Measurements from ENCODE around the gene CCDC157. TPM values are rescaled to one million over a fixed set of nuclear protein-coding genes. Genes with fewer than 3 reads are reported as not detected.

The CCDC157 gene
- total and polyA plus RNA-seq, 2 of the 4 experiments (the other 2 are of a cell fraction) = 0.90 to 2.2 TPM

DNA sequence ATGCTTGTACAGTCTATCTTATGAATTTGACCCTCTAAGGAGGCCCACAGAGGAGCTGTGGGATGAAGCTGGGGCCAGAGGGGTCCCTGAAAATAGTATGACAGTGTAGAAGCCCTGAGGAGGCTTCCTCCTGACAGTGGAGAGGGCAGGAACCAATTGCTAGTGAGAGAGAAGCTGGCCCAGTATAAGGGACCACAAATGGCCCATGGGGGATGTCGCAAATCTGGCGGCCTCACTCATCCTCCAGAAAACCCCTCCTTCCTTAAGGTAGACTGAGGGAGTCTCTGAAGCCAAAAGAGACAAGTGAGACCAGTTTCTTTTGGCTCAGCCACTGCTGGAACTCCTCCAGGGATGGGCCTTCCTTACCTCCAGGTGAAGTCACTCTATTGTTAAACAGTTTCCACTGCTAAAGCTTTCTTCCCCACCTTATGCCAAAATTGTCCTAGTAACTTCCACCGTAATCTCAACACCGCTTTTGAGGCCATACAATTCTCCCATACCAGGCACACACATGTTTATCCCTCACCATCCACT lies 49.7 kb upstream of the CCDC157 start (continued):
- TF ChIP-seq BHLHE40 (IDR thresholded peaks at IDR 0.05; ENCODE audit: low read depth, low read length) = no peak
- no peak for TF ChIP-seq CEBPB (IDR thresholded peaks at IDR 0.05; ENCODE audit: low read depth, low read length)
- no peak for TF ChIP-seq MAZ (IDR thresholded peaks at IDR 0.05; ENCODE audit: borderline replicate concordance, low read depth, low read length)
- no peak for TF ChIP-seq RAD21 (IDR thresholded peaks at IDR 0.05; ENCODE audit: low read length)
- TF ChIP-seq POLR2A (IDR thresholded peaks at IDR 0.05; ENCODE audit: low read depth, low read length) = no peak
- TF ChIP-seq, protein P1, sequence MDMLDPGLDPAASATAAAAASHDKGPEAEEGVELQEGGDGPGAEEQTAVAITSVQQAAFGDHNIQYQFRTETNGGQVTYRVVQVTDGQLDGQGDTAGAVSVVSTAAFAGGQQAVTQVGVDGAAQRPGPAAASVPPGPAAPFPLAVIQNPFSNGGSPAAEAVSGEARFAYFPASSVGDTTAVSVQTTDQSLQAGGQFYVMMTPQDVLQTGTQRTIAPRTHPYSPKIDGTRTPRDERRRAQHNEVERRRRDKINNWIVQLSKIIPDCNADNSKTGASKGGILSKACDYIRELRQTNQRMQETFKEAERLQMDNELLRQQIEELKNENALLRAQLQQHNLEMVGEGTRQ (IDR thresholded peaks at IDR 0.05; ENCODE audit: low read depth, low read length) = no peak

DNA sequence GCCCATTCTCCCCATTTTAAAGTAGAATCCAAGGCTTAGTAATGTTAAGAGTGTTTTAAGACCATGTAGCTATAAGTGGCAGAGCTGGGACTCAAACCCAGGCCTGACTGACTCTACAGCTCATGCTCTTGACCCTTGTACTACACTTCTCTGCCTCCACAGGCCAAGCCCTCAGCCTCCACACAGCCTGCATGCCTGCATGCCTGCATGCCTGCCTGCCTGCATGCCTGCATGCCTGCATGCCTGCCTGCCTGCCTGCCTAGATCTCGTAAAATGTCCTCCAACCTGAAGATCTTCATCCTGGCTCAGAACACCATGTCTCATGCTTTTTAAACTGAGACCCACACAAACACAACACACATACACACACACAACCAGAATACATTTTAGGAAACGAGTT lies 48.7 kb upstream of the CCDC157 start:
- no peak overlapping the region for H4K91ac ChIP-seq (ENCODE audit: insufficient read depth, low read depth, low read length)
- H2BK15ac ChIP-seq (ENCODE audit: low read depth, low read length) = no peak overlapping the region
- no peak overlapping the region for H3K14ac ChIP-seq (replicated peaks; ENCODE audit: low read depth, low read length)
- CTCF ChIA-PET = interaction anchor here (0.7 to 1.2 kb wide), 2 partner anchors 20 to 36 kb away, joined by 3 to 6 read pairs; no protein-coding TSS in a partner anchor
- intact Hi-C loops (cut with micrococcal nuclease) = no loop called here
- no peak overlapping the region for H3K9ac ChIP-seq (ENCODE audit: low read depth, low read length)
- peaks cover 61% of the 10 kb centered on the region for H3K9me1 ChIP-seq (ENCODE audit: insufficient read depth, low read length)
- DNase-seq = no peak
- H4K20me1 ChIP-seq (ENCODE audit: insufficient read depth, low read length) = peaks cover 88% of the 10 kb centered on the region
- peaks cover 55 to 94% of the 10 kb centered on the region in 2 experiments for H3K79me1 ChIP-seq (ENCODE audit: low read depth in 1 of 2, low read length in 2 of 2)
- H3K56ac ChIP-seq (ENCODE audit: extremely low read depth, insufficient read depth, low read length) = no peak overlapping the region
- H3K36me3 ChIP-seq (ENCODE audit: control insufficient read depth, insufficient read depth, low read length) = peaks cover 15% of the 10 kb centered on the region
- no peak overlapping the region for H3K23ac ChIP-seq (ENCODE audit: low read depth, low read length)
- H2AFZ ChIP-seq (replicated peaks; ENCODE audit: low read length, poor library complexity) = no peak overlapping the region
- H3K27ac ChIP-seq (ENCODE audit: insufficient read depth, low read length) = no peak overlapping the region
- H3K4me2 ChIP-seq (ENCODE audit: low read depth, low read length) = no peak overlapping the region
- ATAC-seq (ENCODE audit: low read depth) = no peak
- H3K4me1 ChIP-seq (ENCODE audit: control insufficient read depth, insufficient read depth, low read length) = peaks cover 39% of the 10 kb centered on the region
- no peak overlapping the region for H2BK5ac ChIP-seq (ENCODE audit: low read depth, low read length, poor library complexity, severe bottlenecking)
- H2AK9ac ChIP-seq (replicated peaks; ENCODE audit: low read depth, low read length, poor library complexity) = no peak overlapping the region
- POLR2A ChIA-PET (ENCODE audit: unreplicated experiment) = no interaction called here
- H2AK5ac ChIP-seq (ENCODE audit: low read depth, low read length) = no peak overlapping the region
- no peak overlapping the region for H3K4me3 ChIP-seq (ENCODE audit: insufficient read depth, low read depth, low read length)
- no peak overlapping the region for H2BK20ac ChIP-seq (ENCODE audit: low read depth, low read length)
- BruUV-seq (replicated peaks) = no TSS peak
- dilution Hi-C loops (cut with HindIII; ENCODE audit: low sequenced_read_pairs, unreplicated experiment) = no loop called here
- no peak overlapping the region for H3K18ac ChIP-seq (ENCODE audit: low read depth, low read length)
- H3K27me3 ChIP-seq (ENCODE audit: control insufficient read depth, insufficient read depth, low read length) = no peaks in the 10 kb centered on the region
- H2BK120ac ChIP-seq (ENCODE audit: low read depth, low read length) = no peak overlapping the region
- no peaks in the 10 kb centered on the region for H3K9me3 ChIP-seq (ENCODE audit: control insufficient read depth, insufficient read depth, low read length)
- in situ Hi-C loops (cut with MboI; ENCODE audit: low sequenced_read_pairs) = no loop called here
- H4K8ac ChIP-seq (ENCODE audit: low read depth in 2 of 2, low read length in 2 of 2) = no peak overlapping the region
- TF ChIP-seq MXI1 (IDR thresholded peaks at IDR 0.05; ENCODE audit: borderline replicate concordance, low read depth, low read length) (no peak), RFX5 (IDR thresholded peaks at IDR 0.05; ENCODE audit: low read depth, low read length) (no peak), RCOR1 (IDR thresholded peaks at IDR 0.05; ENCODE audit: insufficient replicate concordance, low read length) (no peak), MAZ (IDR thresholded peaks at IDR 0.05; ENCODE audit: borderline replicate concordance, low read depth, low read length) (no peak), CEBPB (IDR thresholded peaks at IDR 0.05; ENCODE audit: low read depth, low read length) (no peak), POLR2A (IDR thresholded peaks at IDR 0.05; ENCODE audit: low read depth, low read length) (no peak)
- TF ChIP-seq, protein P2, sequence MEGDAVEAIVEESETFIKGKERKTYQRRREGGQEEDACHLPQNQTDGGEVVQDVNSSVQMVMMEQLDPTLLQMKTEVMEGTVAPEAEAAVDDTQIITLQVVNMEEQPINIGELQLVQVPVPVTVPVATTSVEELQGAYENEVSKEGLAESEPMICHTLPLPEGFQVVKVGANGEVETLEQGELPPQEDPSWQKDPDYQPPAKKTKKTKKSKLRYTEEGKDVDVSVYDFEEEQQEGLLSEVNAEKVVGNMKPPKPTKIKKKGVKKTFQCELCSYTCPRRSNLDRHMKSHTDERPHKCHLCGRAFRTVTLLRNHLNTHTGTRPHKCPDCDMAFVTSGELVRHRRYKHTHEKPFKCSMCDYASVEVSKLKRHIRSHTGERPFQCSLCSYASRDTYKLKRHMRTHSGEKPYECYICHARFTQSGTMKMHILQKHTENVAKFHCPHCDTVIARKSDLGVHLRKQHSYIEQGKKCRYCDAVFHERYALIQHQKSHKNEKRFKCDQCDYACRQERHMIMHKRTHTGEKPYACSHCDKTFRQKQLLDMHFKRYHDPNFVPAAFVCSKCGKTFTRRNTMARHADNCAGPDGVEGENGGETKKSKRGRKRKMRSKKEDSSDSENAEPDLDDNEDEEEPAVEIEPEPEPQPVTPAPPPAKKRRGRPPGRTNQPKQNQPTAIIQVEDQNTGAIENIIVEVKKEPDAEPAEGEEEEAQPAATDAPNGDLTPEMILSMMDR (conservative IDR thresholded peaks at IDR 0.05; ENCODE audit: low read depth, low read length) = no peak
- TF ChIP-seq, protein P1 (IDR thresholded peaks at IDR 0.05; ENCODE audit: low read depth, low read length) = no peak
- WGBS, 2 experiments (ENCODE audit: extremely low coverage in 2 of 2, insufficient read length in 1 of 2) = 100% methylated on average over 1 of the region's 2 CpGs; no CpG with 5 or more reads in 1 of the 2 experiments
- H4K5ac ChIP-seq (ENCODE audit: low read depth, low read length) = no peak overlapping the region
- H3K4ac ChIP-seq (ENCODE audit: low read depth, low read length) = no peak overlapping the region

All from IMR-90 (cell line).